GM06990 (cell line): ENCODE data around the gene THSD7B.

Source experiments
- DNase-seq: peaks from one replicate; pipeline ENCODE4 v3.0.0-alpha.2; 2011; ENCODE audit not compliant: insufficient read length; ENCODE audit errors: extremely low read depth
- H3K27me3 ChIP-seq: replicated peaks from 2 replicates; pipeline ENCODE4 v1.6.0; 2011; ENCODE audit warnings: low read length; ENCODE audit not compliant: control insufficient read depth, insufficient read depth
- H3K36me3 ChIP-seq: 2 replicates; pipeline ENCODE4 v1.5.1; 2011; ENCODE audit warnings: low read length; ENCODE audit not compliant: control insufficient read depth, insufficient read depth
- H3K4me3 ChIP-seq: replicated peaks from 2 replicates; pipeline ENCODE4 v1.5.1; 2011; ENCODE audit warnings: low read depth, mild to moderate bottlenecking, control low read depth, low read length
- TF ChIP-seq, protein P1 (sequence below): IDR thresholded peaks from 2 replicates; pipeline ENCODE4 v1.5.1; 2011; ENCODE audit warnings: low read length, control low read depth, mild to moderate bottlenecking, inconsistent platforms; ENCODE audit not compliant: insufficient read depth, poor library complexity, severe bottlenecking

The THSD7B gene

DNA sequence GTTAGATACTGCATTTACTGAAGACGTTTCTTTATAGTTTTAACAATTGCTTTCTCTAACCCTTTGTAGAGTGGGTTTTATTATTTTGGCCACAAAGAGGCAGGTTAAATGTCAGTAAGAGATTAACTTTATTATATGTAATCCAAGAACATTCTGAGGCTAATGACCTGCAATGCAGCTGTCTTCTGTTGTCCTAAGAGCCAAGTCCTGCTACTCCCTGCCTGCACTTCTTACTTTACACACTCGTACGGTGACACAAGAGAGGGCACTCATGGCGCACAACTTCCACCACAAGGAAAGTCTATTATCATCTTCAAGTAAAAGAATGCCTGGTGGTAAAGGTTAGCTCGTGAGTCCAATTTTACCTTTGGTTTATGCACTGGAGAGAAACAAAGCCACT lies 727.9 kb downstream of the THSD7B start:
- H3K27me3 ChIP-seq: no peaks in the 10 kb centered on the region
- no peaks in the 10 kb centered on the region for H3K36me3 ChIP-seq
- no peak for DNase-seq
- no peak overlapping the region for H3K4me3 ChIP-seq
- TF ChIP-seq, protein P1, sequence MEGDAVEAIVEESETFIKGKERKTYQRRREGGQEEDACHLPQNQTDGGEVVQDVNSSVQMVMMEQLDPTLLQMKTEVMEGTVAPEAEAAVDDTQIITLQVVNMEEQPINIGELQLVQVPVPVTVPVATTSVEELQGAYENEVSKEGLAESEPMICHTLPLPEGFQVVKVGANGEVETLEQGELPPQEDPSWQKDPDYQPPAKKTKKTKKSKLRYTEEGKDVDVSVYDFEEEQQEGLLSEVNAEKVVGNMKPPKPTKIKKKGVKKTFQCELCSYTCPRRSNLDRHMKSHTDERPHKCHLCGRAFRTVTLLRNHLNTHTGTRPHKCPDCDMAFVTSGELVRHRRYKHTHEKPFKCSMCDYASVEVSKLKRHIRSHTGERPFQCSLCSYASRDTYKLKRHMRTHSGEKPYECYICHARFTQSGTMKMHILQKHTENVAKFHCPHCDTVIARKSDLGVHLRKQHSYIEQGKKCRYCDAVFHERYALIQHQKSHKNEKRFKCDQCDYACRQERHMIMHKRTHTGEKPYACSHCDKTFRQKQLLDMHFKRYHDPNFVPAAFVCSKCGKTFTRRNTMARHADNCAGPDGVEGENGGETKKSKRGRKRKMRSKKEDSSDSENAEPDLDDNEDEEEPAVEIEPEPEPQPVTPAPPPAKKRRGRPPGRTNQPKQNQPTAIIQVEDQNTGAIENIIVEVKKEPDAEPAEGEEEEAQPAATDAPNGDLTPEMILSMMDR: no peak

DNA sequence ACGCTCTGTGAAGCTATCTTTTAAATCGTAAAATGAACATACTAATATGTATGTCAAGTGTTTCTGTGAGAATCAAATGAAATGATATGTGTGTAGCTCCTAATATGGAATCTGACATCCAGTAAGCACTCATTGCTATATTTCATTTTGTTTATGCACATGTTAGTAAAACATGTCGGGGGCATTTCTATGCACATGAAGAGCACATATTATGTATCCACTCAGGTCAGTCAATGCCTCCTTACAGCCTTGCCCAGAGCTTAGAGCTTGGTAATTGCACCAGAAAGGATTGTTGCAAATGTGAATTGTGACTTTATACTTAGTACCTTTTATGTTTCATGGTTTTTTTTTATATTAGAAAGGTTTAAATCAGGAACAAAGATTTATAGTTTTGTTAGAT lies 735.3 kb downstream of the THSD7B start:
- TF ChIP-seq, protein P1: no peak
- no peak for DNase-seq

DNA sequence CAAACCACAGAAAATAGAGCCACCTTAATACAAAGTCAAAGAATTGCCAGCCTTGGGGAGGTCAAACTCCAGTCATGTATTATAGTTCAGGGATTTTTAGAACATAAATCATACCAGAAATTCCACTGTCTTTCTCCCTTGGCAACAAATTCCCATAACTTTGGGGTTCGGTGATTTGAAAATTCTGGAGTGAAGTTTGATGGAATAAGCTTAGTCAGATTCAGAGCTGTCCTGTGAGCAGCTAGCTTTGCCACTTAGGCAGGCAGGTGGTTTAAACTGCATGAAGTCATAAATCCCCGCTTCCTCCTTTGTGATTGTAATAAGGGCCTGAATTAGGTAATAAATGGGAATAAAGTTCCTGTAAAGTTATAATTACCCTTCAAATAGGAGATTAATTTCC lies 741.9 kb downstream of the THSD7B start:
- H3K36me3 ChIP-seq: no peaks in the 10 kb centered on the region
- TF ChIP-seq, protein P1: no peak
- DNase-seq: no peak
- H3K27me3 ChIP-seq: no peaks in the 10 kb centered on the region
- H3K4me3 ChIP-seq: no peak overlapping the region

More for the DNA sequence above, 735.3 kb downstream of the THSD7B start:
- Histone ChIP-seq H3K27me3 (no peaks in the 10 kb centered on the region), H3K36me3 (no peaks in the 10 kb centered on the region), H3K4me3 (no peak overlapping the region)

DNA sequence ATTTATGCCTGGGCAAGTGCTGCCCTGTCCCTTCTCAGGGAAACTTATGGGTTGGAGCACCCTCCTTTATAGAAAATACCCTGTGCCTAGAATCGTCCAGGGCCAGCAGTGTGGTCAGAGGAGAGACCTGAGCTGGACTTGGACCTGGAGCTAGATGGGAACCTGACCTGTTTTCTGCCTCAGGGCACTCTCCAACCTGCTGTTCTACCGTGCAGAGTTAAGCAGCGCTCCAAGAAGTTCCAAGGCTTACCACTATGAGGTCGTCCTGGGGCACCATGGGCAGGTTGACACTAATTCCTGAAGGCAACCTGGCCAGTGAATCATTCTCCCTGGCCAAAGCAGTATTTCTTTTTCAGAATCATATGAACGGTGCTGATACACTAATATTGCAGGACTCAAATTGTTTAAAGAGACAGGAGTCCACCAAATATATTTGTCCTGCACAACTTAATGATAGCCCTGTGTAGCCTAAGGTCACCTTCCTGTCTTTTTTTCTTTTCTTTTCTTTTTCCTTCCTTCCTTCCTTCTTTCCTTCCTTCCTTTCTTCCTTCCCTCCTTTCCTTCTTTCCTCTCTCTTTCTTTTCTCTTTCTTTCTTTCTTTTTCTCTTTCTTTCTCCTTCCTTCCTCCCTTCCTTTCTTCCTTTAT lies 743.5 kb downstream of the THSD7B start:
- H3K4me3 ChIP-seq: no peak overlapping the region
- TF ChIP-seq, protein P1: no peak
- no peaks in the 10 kb centered on the region for H3K36me3 ChIP-seq
- no peak for DNase-seq
- no peaks in the 10 kb centered on the region for H3K27me3 ChIP-seq

DNA sequence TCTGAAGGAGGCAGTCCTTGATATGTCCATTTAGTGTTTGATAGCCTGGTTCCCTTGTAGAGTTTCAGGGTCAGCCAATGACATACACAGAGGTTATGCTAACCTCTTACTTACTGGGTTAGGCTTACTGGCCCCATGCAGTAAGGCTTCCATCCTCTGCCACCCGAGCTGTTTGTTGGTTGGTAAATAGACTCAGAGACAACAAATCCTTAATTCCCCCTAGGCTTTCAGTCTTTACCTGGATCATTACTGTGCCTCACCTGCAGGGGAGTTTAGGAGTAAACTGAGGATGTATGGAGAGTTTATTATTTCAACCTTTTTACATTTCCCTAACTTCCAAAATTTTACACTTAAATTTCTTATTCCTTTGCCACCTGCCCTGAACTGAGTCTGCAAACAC lies 746.2 kb downstream of the THSD7B start:
- Histone ChIP-seq H3K4me3 (no peak overlapping the region), H3K36me3 (no peaks in the 10 kb centered on the region), H3K27me3 (no peaks in the 10 kb centered on the region)
- TF ChIP-seq, protein P1: no peak
- no peak for DNase-seq
